Kidney capillary endothelial cell (primary cell): Measurements from ENCODE around the gene GUK1.
A peak's percentile ranks its signal among the peaks of the same experiment; 100 is the strongest.
"Not testable (repeated sequence)": the region's sequence is repeated elsewhere in the genome, so short reads cannot be mapped to it uniquely, and the experiment has no call there.

ENCODE experiments used
- DNase-seq: peaks from one replicate; pipeline ENCODE4 v3.0.0-alpha.2; 2018; ENCODE audit warnings: low spot score

GUK1 gene

GRCh38 chr1:228163007-228163753, 23.1 kb downstream of the GUK1 start:
- no peak for DNase-seq

- no peak for DNase-seq
Measured at GRCh38 chr1:228163776-228164519, 23.9 kb downstream of the GUK1 start.

- DNase-seq: no peak
Measured at GRCh38 chr1:228164561-228165371, 24.7 kb downstream of the GUK1 start.

- DNase-seq: peak; percentile 98
Measured at GRCh38 chr1:228165372-228166169, 25.5 kb downstream of the GUK1 start, which contains the start of gene IBA57. Gene IBA57 (plus strand): TSS chr1:228165804. CDS start chr1:228165817, 13 bp downstream.

- DNase-seq: peak; percentile 36
Measured at GRCh38 chr1:228166170-228166936, 26.3 kb downstream of the GUK1 start.

- no peak for DNase-seq
Measured at GRCh38 chr1:228168563-228169270, 28.6 kb downstream of the GUK1 start.

GRCh38 chr1:228169345-228169744, 29.3 kb downstream of the GUK1 start:
- DNase-seq: no peak

GRCh38 chr1:228170666-228171065, 30.6 kb downstream of the GUK1 start:
- no peak for DNase-seq

- DNase-seq: no peak
Measured at GRCh38 chr1:228171221-228171891, 31.3 kb downstream of the GUK1 start.

GRCh38 chr1:228172591-228173527, 32.8 kb downstream of the GUK1 start:
- no peak for DNase-seq

- not testable (repeated sequence) for DNase-seq
Measured at GRCh38 chr1:228173528-228174481, 33.7 kb downstream of the GUK1 start.

GRCh38 chr1:228174482-228175315, 34.6 kb downstream of the GUK1 start:
- DNase-seq: no peak

GRCh38 chr1:228175316-228176023, 35.4 kb downstream of the GUK1 start:
- no peak for DNase-seq

- no peak for DNase-seq
Measured at GRCh38 chr1:228176024-228176395, 35.9 kb downstream of the GUK1 start.

GRCh38 chr1:228176461-228177182, 36.5 kb downstream of the GUK1 start:
- no peak for DNase-seq
